Suprapubic skin (tissue), 4 donors: Measurements from ENCODE around the gene BDH2. TPM values are rescaled to one million over a fixed set of nuclear protein-coding genes. Genes with fewer than 3 reads are reported as not detected.
A peak's percentile ranks its signal among the peaks of the same experiment; 100 is the strongest.

Experiments
- DNase-seq, 2 donors: peaks; one replicate each; pipeline ENCODE4 v3.0.0-alpha.2; 2019; ENCODE audit warnings: low spot score in 2 of 2
- H3K27ac ChIP-seq: fragments of 200-600 bp; sonication (generic); one replicate; pipeline ENCODE4 v1.5.1; 2019
- H3K27me3 ChIP-seq: fragments of 200-600 bp; sonication (generic); one replicate; pipeline ENCODE4 v1.5.1; 2019
- H3K36me3 ChIP-seq: fragments of 200-600 bp; sonication (generic); one replicate; pipeline ENCODE4 v1.5.1; 2019
- H3K4me1 ChIP-seq: fragments of 200-600 bp; sonication (generic); one replicate; pipeline ENCODE4 v1.5.1; 2019
- H3K4me3 ChIP-seq: fragments of 200-600 bp; sonication (generic); one replicate; pipeline ENCODE4 v1.5.1; 2019; ENCODE audit warnings: mild to moderate bottlenecking
- H3K9me3 ChIP-seq: fragments of 200-600 bp; sonication (generic); one replicate; pipeline ENCODE4 v1.5.1; 2019
- CTCF ChIP-seq, 2 donors: fragments of 200-600 bp in 1 of 2; fragments of 450-650 bp in 1 of 2; sonication (generic) in 1 of 2; IDR thresholded peaks; one replicate each; pipeline ENCODE4 v1.5.1; 2016 to 2019; ENCODE audit warnings: antibody characterized with exemption in 2 of 2, mild to moderate bottlenecking in 1 of 2, moderate library complexity in 1 of 2
- EP300 ChIP-seq: sonication (generic); formaldehyde crosslinking; IDR thresholded peaks from one replicate; pipeline ENCODE4 v1.6.1; 2017; ENCODE audit warnings: antibody characterized with exemption
- POLR2A ChIP-seq, 2 donors: fragments of 450-650 bp; IDR thresholded peaks; one replicate each; pipeline ENCODE4 v1.6.1; 2017; ENCODE audit warnings: antibody characterized with exemption in 2 of 2, mild to moderate bottlenecking in 2 of 2, moderate library complexity in 2 of 2
- POLR2AphosphoS5 ChIP-seq, 3 donors: sonication (generic); formaldehyde crosslinking; IDR thresholded peaks; one replicate each; pipeline ENCODE4 v1.6.1; 2017; ENCODE audit warnings: antibody characterized with exemption in 3 of 3
- WGBS: methylation state at CpG from one replicate; pipeline ENCODE4 v1.1.5; 2018; 5-methylcytosine and 5-hydroxymethylcytosine counted together
- total RNA-seq, 4 donors: library from RNA; depleted of rRNA; stranded (reverse); fragments of >200 nt; gene quantifications; one replicate each; pipeline ENCODE4 v1.1.0, GENCODE V29; 2016

Gene BDH2
- total RNA-seq, 4 donors from 2014 or later = 28.9 to 63.6 (median 51.5) TPM

GRCh38 chr4:103085555-103086196, 14.0 kb downstream of the BDH2 start:
- no peak for TF ChIP-seq CTCF (IDR thresholded peaks at IDR 0.05)
- no peak for TF ChIP-seq EP300
- TF ChIP-seq POLR2AphosphoS5 (IDR thresholded peaks at IDR 0.05) = no peak
- no peak for TF ChIP-seq POLR2A (IDR thresholded peaks at IDR 0.05)
- Histone ChIP-seq H3K4me1 (no peaks in the 10 kb centered on the region), H3K36me3 (peaks cover 70% of the 10 kb centered on the region)

GRCh38 chr4:103079621-103080020, 20.0 kb downstream of the BDH2 start:
- H3K27me3 ChIP-seq = no peaks in the 10 kb centered on the region
- peaks cover 22% of the 10 kb centered on the region for H3K4me1 ChIP-seq
- TF ChIP-seq EP300 (no peak), POLR2A (IDR thresholded peaks at IDR 0.05) (no peak), CTCF (IDR thresholded peaks at IDR 0.05) (no peak), POLR2AphosphoS5 (IDR thresholded peaks at IDR 0.05) (no peak)
- H3K27ac ChIP-seq = no peak overlapping the region
- no peaks in the 10 kb centered on the region for H3K9me3 ChIP-seq
- H3K4me3 ChIP-seq = no peak overlapping the region
- WGBS = 95% methylated on average over 1 of the region's 1 CpG
- H3K36me3 ChIP-seq = peaks cover 30% of the 10 kb centered on the region
- DNase-seq = no peak

More at GRCh38 chr4:103085555-103086196, 14.0 kb downstream of the BDH2 start:
- DNase-seq = no peak
- Histone ChIP-seq H3K27ac (no peak overlapping the region), H3K4me3 (no peak overlapping the region), H3K9me3 (no peaks in the 10 kb centered on the region), H3K27me3 (no peaks in the 10 kb centered on the region)
- 97% methylated on average over 2 of the region's 2 CpGs for WGBS

- Histone ChIP-seq H3K4me1 (peaks cover 28% of the 10 kb centered on the region), H3K27ac (peak within 1 kb of the TSS; percentile 79), H3K4me3 (peak within 1 kb of the TSS; percentile 62), H3K36me3 (peaks cover 19% of the 10 kb centered on the region), H3K27me3 (no peaks in the 10 kb centered on the region), H3K9me3 (no peaks in the 10 kb centered on the region)
- TF ChIP-seq POLR2A (IDR thresholded peaks at IDR 0.05) = no peak
- no peak for TF ChIP-seq POLR2AphosphoS5 (IDR thresholded peaks at IDR 0.05)
- WGBS = 21% methylated on average over 21 of the region's 21 CpGs
- DNase-seq = no peak
Observed at GRCh38 chr4:103076747-103077347, 22.8 kb downstream of the BDH2 start, which contains the start of gene SLC9B2. TSS of gene SLC9B2 (minus strand) at chr4:103076761. CDS start at chr4:103067550, 9,211 bp downstream.

GRCh38 chr4:103075894-103076746, 23.5 kb downstream of the BDH2 start:
- Histone ChIP-seq H3K36me3 (peaks cover 12% of the 10 kb centered on the region), H3K27me3 (no peaks in the 10 kb centered on the region), H3K9me3 (no peaks in the 10 kb centered on the region), H3K4me1 (peaks cover 28% of the 10 kb centered on the region), H3K4me3 (peak overlapping the region; percentile 62), H3K27ac (peak overlapping the region; percentile 79)
- TF ChIP-seq POLR2A (IDR thresholded peaks at IDR 0.05) (no peak), POLR2AphosphoS5 (IDR thresholded peaks at IDR 0.05) (no peak), EP300 (no peak), CTCF (IDR thresholded peaks at IDR 0.05) (no peak)
- WGBS = under 1% methylated on average over 43 of the region's 82 CpGs
- DNase-seq = peak; percentile 80 to 84

- H3K27ac ChIP-seq = peak overlapping the region; percentile 79
- peak overlapping the region; percentile 62 for H3K4me3 ChIP-seq
- peaks cover 5% of the 10 kb centered on the region for H3K36me3 ChIP-seq
- H3K4me1 ChIP-seq = peaks cover 28% of the 10 kb centered on the region
- no peaks in the 10 kb centered on the region for H3K9me3 ChIP-seq
- no peak for TF ChIP-seq CTCF (IDR thresholded peaks at IDR 0.05)
- TF ChIP-seq POLR2AphosphoS5 (IDR thresholded peaks at IDR 0.05) = no peak
- TF ChIP-seq POLR2A (IDR thresholded peaks at IDR 0.05) = no peak
- TF ChIP-seq EP300 = no peak
- no peaks in the 10 kb centered on the region for H3K27me3 ChIP-seq
- 25% methylated on average over 4 of the region's 4 CpGs for WGBS
- no peak for DNase-seq
Observed at GRCh38 chr4:103075435-103075893, 24.2 kb downstream of the BDH2 start.
